SU-DHL-6 (cell line): ENCODE results near the gene SLC17A7.

ENCODE experiments used
- H2AFZ ChIP-seq: fragments of 200-600 bp; sonication (generic); 2 replicates; pipeline ENCODE4 v1.6.1; 2014; ENCODE audit warnings: low read depth, mild to moderate bottlenecking, moderate library complexity, mixed read lengths, antibody characterized with exemption, low read length; ENCODE audit not compliant: severe bottlenecking
- H3F3A ChIP-seq: fragments of 200-600 bp; shearing (Covaris generic); 2 replicates; pipeline ENCODE4 v1.6.0; 2016; ENCODE audit warnings: antibody characterized with exemption, mild to moderate bottlenecking; ENCODE audit not compliant: insufficient read depth
- H3K27ac ChIP-seq: fragments of 200-600 bp; sonication (generic); 2 replicates; pipeline ENCODE4 v1.5.1; 2016; ENCODE audit warnings: low read depth, mild to moderate bottlenecking, low read length, moderate library complexity, mixed read lengths
- H3K27me3 ChIP-seq: fragments of 200-600 bp; sonication (generic), shearing (Covaris generic); 2 replicates; pipeline ENCODE4 v1.6.0; 2014; ENCODE audit warnings: mild to moderate bottlenecking, low read length
- H3K36me3 ChIP-seq: fragments of 200-600 bp; sonication (generic); 2 replicates; pipeline ENCODE4 v1.6.1; 2014; ENCODE audit warnings: mild to moderate bottlenecking, low read length, mixed read lengths
- H3K4me2 ChIP-seq: fragments of 300-600, 200-600 bp; shearing (Covaris generic), sonication (generic); 2 replicates; pipeline ENCODE4 v1.6.0; 2014; ENCODE audit warnings: low read length, low read depth, mild to moderate bottlenecking; ENCODE audit not compliant: poor library complexity, severe bottlenecking
- H3K4me3 ChIP-seq: fragments of 200-600 bp; sonication (generic); 2 replicates; pipeline ENCODE4 v1.5.1; 2014; ENCODE audit warnings: antibody characterized with exemption, low read length, mild to moderate bottlenecking, mixed read lengths; ENCODE audit not compliant: insufficient read depth, poor library complexity, severe bottlenecking
- H3K79me2 ChIP-seq: fragments of 200-600 bp; sonication (generic); 2 replicates; pipeline ENCODE4 v1.6.1; 2014; ENCODE audit warnings: mild to moderate bottlenecking, low read length, moderate library complexity; ENCODE audit not compliant: insufficient read depth
- H3K9ac ChIP-seq: fragments of 200-600 bp; sonication (generic); 2 replicates; pipeline ENCODE4 v1.7.0; 2014; ENCODE audit warnings: mild to moderate bottlenecking, low read length
- H3K9me2 ChIP-seq: fragments of 200-600 bp; sonication (generic); replicated peaks from 2 replicates; pipeline ENCODE4 v1.6.1; 2014; ENCODE audit warnings: low read length; ENCODE audit not compliant: insufficient read depth
- H3K9me3 ChIP-seq: fragments of 200-600 bp; sonication (generic); 2 replicates; pipeline ENCODE4 v1.6.1; 2014; ENCODE audit warnings: low read length, mixed read lengths; ENCODE audit not compliant: insufficient read depth
- H4K20me1 ChIP-seq: fragments of 200-600 bp; sonication (generic); 2 replicates; pipeline ENCODE4 v1.6.1; 2014; ENCODE audit warnings: low read depth, mild to moderate bottlenecking, antibody characterized with exemption, low read length, moderate library complexity, mixed read lengths
- EZH2phosphoT487 ChIP-seq: fragments of 200-600 bp; sonication (generic), shearing (Covaris generic); conservative IDR thresholded peaks from 2 replicates; pipeline ENCODE4 v1.6.1; 2018; ENCODE audit warnings: mild to moderate bottlenecking, antibody characterized with exemption, low read length, moderate library complexity, mixed read lengths
- TF ChIP-seq, protein P1 (sequence below): fragments of 200-600 bp; sonication (generic); IDR thresholded peaks from one replicate; pipeline ENCODE4 v1.5.1; 2017; ENCODE audit warnings: antibody characterized with exemption, mild to moderate bottlenecking, low read length, moderate library complexity; ENCODE audit not compliant: insufficient read depth, poor library complexity, severe bottlenecking

SLC17A7 gene

DNA sequence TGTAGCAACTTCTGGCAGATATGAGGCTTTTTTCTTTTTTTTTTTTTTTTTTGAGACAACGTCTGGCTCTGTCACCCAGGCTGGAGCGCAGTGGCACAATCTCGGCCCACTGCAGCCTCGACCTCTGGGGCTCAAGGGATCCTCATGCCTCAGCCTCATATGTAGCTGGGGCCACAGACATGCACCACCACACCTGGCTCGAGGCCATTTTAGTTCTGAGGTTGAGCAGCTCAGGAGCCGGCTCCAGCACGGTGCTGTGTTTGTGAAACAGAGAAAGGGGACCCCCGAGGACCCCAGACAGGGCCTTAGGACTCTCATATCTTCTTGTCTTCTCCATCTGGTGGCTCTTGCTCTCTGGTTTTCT is 29.3 kb upstream of the SLC17A7 start:
- H3K4me3 ChIP-seq = no peak overlapping the region
- no peaks in the 10 kb centered on the region for H3K36me3 ChIP-seq
- no peak overlapping the region for H2AFZ ChIP-seq
- H3K9me2 ChIP-seq = no peaks in the 10 kb centered on the region
- no peaks in the 10 kb centered on the region for H3K79me2 ChIP-seq
- TF ChIP-seq, protein P1, sequence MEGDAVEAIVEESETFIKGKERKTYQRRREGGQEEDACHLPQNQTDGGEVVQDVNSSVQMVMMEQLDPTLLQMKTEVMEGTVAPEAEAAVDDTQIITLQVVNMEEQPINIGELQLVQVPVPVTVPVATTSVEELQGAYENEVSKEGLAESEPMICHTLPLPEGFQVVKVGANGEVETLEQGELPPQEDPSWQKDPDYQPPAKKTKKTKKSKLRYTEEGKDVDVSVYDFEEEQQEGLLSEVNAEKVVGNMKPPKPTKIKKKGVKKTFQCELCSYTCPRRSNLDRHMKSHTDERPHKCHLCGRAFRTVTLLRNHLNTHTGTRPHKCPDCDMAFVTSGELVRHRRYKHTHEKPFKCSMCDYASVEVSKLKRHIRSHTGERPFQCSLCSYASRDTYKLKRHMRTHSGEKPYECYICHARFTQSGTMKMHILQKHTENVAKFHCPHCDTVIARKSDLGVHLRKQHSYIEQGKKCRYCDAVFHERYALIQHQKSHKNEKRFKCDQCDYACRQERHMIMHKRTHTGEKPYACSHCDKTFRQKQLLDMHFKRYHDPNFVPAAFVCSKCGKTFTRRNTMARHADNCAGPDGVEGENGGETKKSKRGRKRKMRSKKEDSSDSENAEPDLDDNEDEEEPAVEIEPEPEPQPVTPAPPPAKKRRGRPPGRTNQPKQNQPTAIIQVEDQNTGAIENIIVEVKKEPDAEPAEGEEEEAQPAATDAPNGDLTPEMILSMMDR = no peak
- no peak for TF ChIP-seq EZH2phosphoT487
- no peaks in the 10 kb centered on the region for H3K27me3 ChIP-seq
- no peaks in the 10 kb centered on the region for H4K20me1 ChIP-seq
- H3K9me3 ChIP-seq = no peaks in the 10 kb centered on the region
- 0 out of 2 replicates have a peak overlapping the region, but pooled peaks have one; percentile 40 for H3K27ac ChIP-seq
- no peak overlapping the region for H3K4me2 ChIP-seq
- H3K9ac ChIP-seq = no peak overlapping the region
- H3F3A ChIP-seq = peaks cover 13% of the 10 kb centered on the region; the same call in 1 of the 2 replicates

- Histone ChIP-seq H3K36me3 (no peaks in the 10 kb centered on the region), H3K9me3 (no peaks in the 10 kb centered on the region), H3K79me2 (no peaks in the 10 kb centered on the region), H3K9ac (no peak overlapping the region; the same call in 1 of the 2 replicates), H3K27me3 (no peaks in the 10 kb centered on the region), H3F3A (peaks cover 13% of the 10 kb centered on the region; the same call in 1 of the 2 replicates), H3K9me2 (no peaks in the 10 kb centered on the region), H4K20me1 (no peaks in the 10 kb centered on the region), H2AFZ (peak overlapping the region; percentile 10), H3K27ac (peak overlapping the region; percentile 40), H3K4me2 (no peak overlapping the region), H3K4me3 (no peak overlapping the region)
- TF ChIP-seq EZH2phosphoT487 = no peak
- TF ChIP-seq, protein P1 = peak; percentile 61
Observed at GRCh38 chr19:49469828-49470614, 28.7 kb upstream of the SLC17A7 start.

- H3K27ac ChIP-seq = no peak overlapping the region; the same call in 1 of the 2 replicates
- H3K79me2 ChIP-seq = no peaks in the 10 kb centered on the region
- no peaks in the 10 kb centered on the region for H3K9me2 ChIP-seq
- H3K36me3 ChIP-seq = no peaks in the 10 kb centered on the region
- no peaks in the 10 kb centered on the region for H4K20me1 ChIP-seq
- H3K4me2 ChIP-seq = no peak overlapping the region
- no peak overlapping the region for H3K4me3 ChIP-seq
- TF ChIP-seq, protein P1 = no peak
- no peak for TF ChIP-seq EZH2phosphoT487
- peaks cover 13% of the 10 kb centered on the region; the same call in 1 of the 2 replicates for H3F3A ChIP-seq
- H3K9ac ChIP-seq = no peak overlapping the region
- no peaks in the 10 kb centered on the region for H3K9me3 ChIP-seq
- no peak overlapping the region for H2AFZ ChIP-seq
- no peaks in the 10 kb centered on the region for H3K27me3 ChIP-seq
Observed at GRCh38 chr19:49468746-49469447, 27.6 kb upstream of the SLC17A7 start.
